Upper lobe of left lung (tissue), 4 donors: Measurements from ENCODE around the gene VWA3A.

Source experiments
- CTCF ChIP-seq, 6 experiments: fragments of 450-650 bp in 4 of 6; fragments of 200-600 bp in 2 of 6; sonication (generic) in 2 of 6; IDR thresholded peaks; one replicate each; pipeline ENCODE4 v1.5.1; 2016 to 2019; ENCODE audit warnings: antibody characterized with exemption in 6 of 6
- POLR2A ChIP-seq, 4 donors: fragments of 450-650 bp; IDR thresholded peaks; one replicate each; pipeline ENCODE4 v1.5.1; 2016 to 2017; ENCODE audit warnings: antibody characterized with exemption in 4 of 4, mild to moderate bottlenecking in 2 of 4
- POLR2AphosphoS5 ChIP-seq, 2 donors: sonication (generic); formaldehyde crosslinking; IDR thresholded peaks; one replicate each; pipeline ENCODE4 v1.5.1; 2017; ENCODE audit warnings: antibody characterized with exemption in 2 of 2

GRCh38 chr16:22165508-22166285 lies 73.4 kb downstream of the VWA3A start:
- TF ChIP-seq POLR2A (IDR thresholded peaks at IDR 0.05) (no peak), CTCF (IDR thresholded peaks at IDR 0.05) (no peak), POLR2AphosphoS5 (IDR thresholded peaks at IDR 0.05) (no peak)
